HFF-Myc (cell line): ENCODE measurements around the gene DUSP8.

ENCODE experiments used
- DNase-seq: peaks from one replicate; pipeline ENCODE4 v3.0.0-alpha.2; 2011; ENCODE audit warnings: low read depth; ENCODE audit errors: extremely low read depth
- H3K4me3 ChIP-seq: replicated peaks from 2 replicates; pipeline ENCODE4 v1.5.1; 2011; ENCODE audit warnings: low read depth, mild to moderate bottlenecking, control low read depth, low read length
- CTCF ChIP-seq: IDR thresholded peaks from 2 replicates; pipeline ENCODE4 v1.5.1; 2012; ENCODE audit warnings: mild to moderate bottlenecking, low read depth, low read length, control low read depth; ENCODE audit errors: missing control alignments

Gene DUSP8

GRCh38 chr11:1504581-1505290 lies 67.3 kb downstream of the DUSP8 start:
- no peak overlapping the region for H3K4me3 ChIP-seq
- no peak for DNase-seq
- TF ChIP-seq CTCF: no peak

DNA sequence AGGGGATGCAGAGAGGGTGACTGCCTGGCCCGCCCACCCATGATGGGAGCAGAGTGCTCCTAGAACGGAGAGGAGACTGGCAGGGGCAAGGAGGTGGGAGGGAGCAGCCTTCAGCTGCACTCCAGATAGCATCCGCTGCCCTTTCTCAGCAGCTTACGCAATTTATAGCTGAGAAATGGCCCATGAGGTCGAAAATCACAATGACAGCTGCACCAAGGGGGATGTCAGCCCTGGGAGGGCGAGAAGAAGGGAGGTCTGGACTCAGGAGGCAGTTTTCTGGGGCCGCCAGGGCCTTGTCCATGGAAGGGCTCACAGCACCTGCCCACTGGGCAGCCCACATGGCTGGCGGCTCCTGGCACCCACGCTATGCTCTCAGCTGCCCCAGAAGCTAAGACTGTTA lies 67.9 kb downstream of the DUSP8 start:
- no peak overlapping the region for H3K4me3 ChIP-seq
- DNase-seq: no peak
- no peak for TF ChIP-seq CTCF
